HepG2 (cell line): Measurements from ENCODE around the gene IDUA. TPM values are rescaled to one million over a fixed set of nuclear protein-coding genes. Genes with fewer than 3 reads are reported as not detected.
A peak's percentile ranks its signal among the peaks of the same experiment; 100 is the strongest.

ENCODE experiments used
- FOXJ3 ChIP-seq: sonication (generic); formaldehyde crosslinking; IDR thresholded peaks from 2 replicates; pipeline ENCODE4 v1.4.0; 2020; ENCODE audit warnings: missing genetic modification reagents, mild to moderate bottlenecking, borderline replicate concordance
- HOXA9 ChIP-seq: sonication (generic); formaldehyde crosslinking; IDR thresholded peaks from 2 replicates; pipeline ENCODE4 v1.8.1; 2022; ENCODE audit warnings: missing genetic modification reagents, mild to moderate bottlenecking, moderate library complexity, borderline replicate concordance
- MAFK ChIP-seq, 2 experiments: IDR thresholded peaks in 1 of 2; conservative IDR thresholded peaks in 1 of 2; 2 replicates each; pipeline ENCODE4 v1.6.1; 2011; ENCODE audit warnings: improper control_type of control experiment in 2 of 2, low read length in 2 of 2
- NCOA1 ChIP-seq: sonication (generic); formaldehyde crosslinking; IDR thresholded peaks from 2 replicates; pipeline ENCODE4 v1.9.0; 2021; ENCODE audit warnings: missing genetic modification reagents
- NR2F6 ChIP-seq, 2 experiments: IDR thresholded peaks; 2 replicates each; pipeline ENCODE4 v1.6.1; 2016; ENCODE audit warnings: antibody characterized with exemption in 1 of 2, mild to moderate bottlenecking in 1 of 2
- NRL ChIP-seq: sonication (generic); formaldehyde crosslinking; IDR thresholded peaks from 2 replicates; pipeline ENCODE4 v1.5.0; 2020; ENCODE audit warnings: missing genetic modification reagents, mild to moderate bottlenecking, moderate library complexity, borderline replicate concordance
- PITX1 ChIP-seq: sonication (generic); formaldehyde crosslinking; IDR thresholded peaks from 2 replicates; pipeline ENCODE4 v1.5.1; 2020; ENCODE audit warnings: mild to moderate bottlenecking, missing genetic modification reagents
- RAD21 ChIP-seq: fragments of 450-650 bp; formaldehyde crosslinking; IDR thresholded peaks from 2 replicates; pipeline ENCODE4 v1.5.0; 2020; ENCODE audit warnings: mild to moderate bottlenecking
- TAF1 ChIP-seq: sonication (generic); formaldehyde crosslinking; IDR thresholded peaks from 2 replicates; pipeline ENCODE4 v1.4.0; 2020; ENCODE audit warnings: missing genetic modification reagents
- THAP7 ChIP-seq: sonication (generic); formaldehyde crosslinking; IDR thresholded peaks from 2 replicates; pipeline ENCODE4 v1.8.1; 2023; ENCODE audit warnings: mild to moderate bottlenecking, missing genetic modification reagents
- ZBTB43 ChIP-seq: sonication (generic); formaldehyde crosslinking; conservative IDR thresholded peaks from 2 replicates; pipeline ENCODE4 v1.4.0; 2020; ENCODE audit warnings: missing genetic modification reagents
- ZKSCAN1 ChIP-seq: fragments of 150-350 bp; IDR thresholded peaks from 2 replicates; pipeline ENCODE4 v1.6.1; 2014; ENCODE audit warnings: low read length
- ZNF101 ChIP-seq: sonication (generic); formaldehyde crosslinking; IDR thresholded peaks from 2 replicates; pipeline ENCODE4 v1.4.0; 2020; ENCODE audit warnings: mild to moderate bottlenecking, low read depth, missing genetic modification reagents, borderline replicate concordance
- ZNF253 ChIP-seq: sonication (generic); formaldehyde crosslinking; IDR thresholded peaks from 2 replicates; pipeline ENCODE4 v1.8.0; 2022; ENCODE audit warnings: mild to moderate bottlenecking, missing genetic modification reagents, borderline replicate concordance
- ZNF317 ChIP-seq: sonication (generic); formaldehyde crosslinking; IDR thresholded peaks from 2 replicates; pipeline ENCODE4 v1.5.0; 2020; ENCODE audit warnings: mild to moderate bottlenecking, missing genetic modification reagents
- ZNF670 ChIP-seq: sonication (generic); formaldehyde crosslinking; IDR thresholded peaks from 2 replicates; pipeline ENCODE4 v1.8.0; 2022; ENCODE audit warnings: mild to moderate bottlenecking, missing genetic modification reagents, borderline replicate concordance
- ZNF841 ChIP-seq: sonication (generic); formaldehyde crosslinking; IDR thresholded peaks from 2 replicates; pipeline ENCODE4 v1.8.1; 2023; ENCODE audit warnings: missing genetic modification reagents, borderline replicate concordance
- ZSCAN25 ChIP-seq: sonication (generic); formaldehyde crosslinking; IDR thresholded peaks from 2 replicates; pipeline ENCODE4 v1.8.0; 2022; ENCODE audit warnings: mild to moderate bottlenecking, missing genetic modification reagents
- ZSCAN29 ChIP-seq: sonication (generic); formaldehyde crosslinking; conservative IDR thresholded peaks from 2 replicates; pipeline ENCODE4 v1.4.0; 2020; ENCODE audit warnings: mild to moderate bottlenecking, missing genetic modification reagents
- polyA plus RNA-seq, 8 experiments: library from polyadenylated mRNA; depleted of rRNA in 3 of 8; stranded (reverse) in 7 of 8; unstranded in 1 of 8; fragments of >200 nt; fragmentation: Illumina TruSeq in 4 of 8; extraction: Trizol in 4 of 8; gene quantifications; 2 replicates each; pipeline versions ENCODE4 v1.2.1 to v1.2.3, GENCODE V29; 2011 to 2016; ENCODE audit warnings: low read depth in 4 of 8, missing spikeins in 1 of 8, mixed read lengths in 1 of 8; ENCODE audit not compliant: insufficient read depth in 1 of 8
- total RNA-seq, 5 experiments: library from RNA; depleted of rRNA; stranded (reverse); fragments of >200 nt; fragmentation: Illumina TruSeq; extraction: Trizol; gene quantifications; 2 replicates each; pipeline ENCODE4 v1.2.3, GENCODE V29; 2016; ENCODE audit warnings: low read depth in 1 of 5
- TF ChIP-seq, protein P1 (sequence below): sonication (generic); formaldehyde crosslinking; IDR thresholded peaks from 2 replicates; pipeline ENCODE4 v1.5.0; 2020; ENCODE audit warnings: missing genetic modification reagents, mild to moderate bottlenecking, borderline replicate concordance
- TF ChIP-seq, protein P2 (sequence below): sonication (generic); formaldehyde crosslinking; IDR thresholded peaks from 2 replicates; pipeline ENCODE4 v1.4.0; 2020; ENCODE audit warnings: mild to moderate bottlenecking, low read depth, missing genetic modification reagents
- TF ChIP-seq, protein P3 (sequence below): sonication (generic); formaldehyde crosslinking; IDR thresholded peaks from 2 replicates; pipeline ENCODE4 v1.4.0; 2020; ENCODE audit warnings: mild to moderate bottlenecking, low read depth, missing genetic modification reagents
- TF ChIP-seq, protein P4 (sequence below): IDR thresholded peaks from 2 replicates; pipeline ENCODE4 v1.6.1; 2012; ENCODE audit warnings: inconsistent platforms

IDUA gene
- total and polyA plus RNA-seq, 2 of the 13 experiments (the other 11 are each of a cell fraction or from before 2014, with no cell fraction given), result 0.77 to 1.0 TPM

DNA sequence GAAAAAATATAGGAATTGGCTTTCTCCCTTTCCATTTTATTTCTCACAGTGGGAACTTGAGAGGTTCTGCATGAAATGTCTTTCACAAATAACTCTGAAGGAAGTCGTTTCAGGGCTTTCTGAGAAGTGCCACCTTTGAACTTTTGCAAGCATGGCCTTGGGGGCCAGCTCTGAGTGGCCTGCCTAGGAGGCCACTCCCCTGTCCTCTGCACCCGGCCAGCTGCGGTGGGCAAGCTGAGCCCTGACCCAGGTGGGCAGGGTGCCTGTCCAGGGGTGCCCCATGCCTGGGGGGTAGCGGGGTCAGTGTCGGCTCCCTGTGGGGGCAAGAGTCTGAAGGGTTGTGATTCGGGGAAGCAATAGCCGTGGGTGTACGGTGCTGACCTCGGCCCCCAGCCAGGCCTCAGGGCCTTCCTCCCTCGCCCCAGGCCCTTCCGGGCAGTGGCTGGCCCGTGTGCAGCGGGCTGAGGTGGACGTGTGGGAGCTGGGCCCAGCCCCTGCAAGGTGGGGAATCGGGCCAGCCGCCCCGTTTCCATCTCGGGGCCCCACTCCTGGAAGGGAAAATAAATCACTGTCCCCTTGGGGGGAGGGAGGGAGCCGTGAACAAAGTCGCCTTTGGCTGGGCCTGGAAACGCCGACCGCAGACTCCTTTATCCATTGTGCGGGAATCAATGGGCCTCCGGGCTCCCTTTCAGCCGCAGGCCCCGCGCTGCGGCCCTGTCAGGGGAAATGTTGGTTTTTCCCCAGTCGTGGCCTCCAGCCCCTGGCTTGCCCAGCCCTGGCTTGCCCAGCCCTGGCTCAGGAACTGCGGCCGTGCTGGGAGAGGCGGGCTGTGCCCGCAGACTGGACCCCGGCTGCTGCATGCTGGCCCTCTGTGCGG is 27.7 kb downstream of the IDUA start (continued):
- TF ChIP-seq NR2F6 (IDR thresholded peaks at IDR 0.05), result peak; percentile 48
- TF ChIP-seq NR2F6 (CRISPR knock-in tag; IDR thresholded peaks at IDR 0.05), result peak; percentile 27; the same call in 1 of the 2 replicates
- TF ChIP-seq ZNF670, result no peak
- peak; percentile 44; the same call in 1 of the 2 replicates for TF ChIP-seq NCOA1 (CRISPR knock-in tag)
- TF ChIP-seq PITX1 (CRISPR knock-in tag), result no peak
- TF ChIP-seq ZNF101 (CRISPR knock-in tag), result no peak
- no peak for TF ChIP-seq MAFK (conservative IDR thresholded peaks at IDR 0.05 in 1 of 2, IDR thresholded peaks at IDR 0.05 in 1 of 2; ENCODE audit: low read length in 2 of 2)
- TF ChIP-seq ZSCAN29 (CRISPR knock-in tag), result no peak
- no peak for TF ChIP-seq NRL (CRISPR knock-in tag)
- no peak for TF ChIP-seq HOXA9 (CRISPR knock-in tag)
- no peak for TF ChIP-seq ZSCAN25 (CRISPR knock-in tag)
- TF ChIP-seq, protein P1, sequence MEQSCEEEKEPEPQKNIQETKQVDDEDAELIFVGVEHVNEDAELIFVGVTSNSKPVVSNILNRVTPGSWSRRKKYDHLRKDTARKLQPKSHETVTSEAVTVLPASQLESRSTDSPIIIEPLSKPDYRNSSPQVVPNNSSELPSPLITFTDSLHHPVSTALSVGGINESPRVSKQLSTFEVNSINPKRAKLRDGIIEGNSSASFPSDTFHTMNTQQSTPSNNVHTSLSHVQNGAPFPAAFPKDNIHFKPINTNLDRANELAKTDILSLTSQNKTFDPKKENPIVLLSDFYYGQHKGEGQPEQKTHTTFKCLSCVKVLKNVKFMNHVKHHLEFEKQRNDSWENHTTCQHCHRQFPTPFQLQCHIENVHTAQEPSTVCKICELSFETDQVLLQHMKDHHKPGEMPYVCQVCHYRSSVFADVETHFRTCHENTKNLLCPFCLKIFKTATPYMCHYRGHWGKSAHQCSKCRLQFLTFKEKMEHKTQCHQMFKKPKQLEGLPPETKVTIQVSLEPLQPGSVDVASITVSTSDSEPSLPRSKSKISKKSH (CRISPR knock-in tag), result no peak
- TF ChIP-seq, protein P2, sequence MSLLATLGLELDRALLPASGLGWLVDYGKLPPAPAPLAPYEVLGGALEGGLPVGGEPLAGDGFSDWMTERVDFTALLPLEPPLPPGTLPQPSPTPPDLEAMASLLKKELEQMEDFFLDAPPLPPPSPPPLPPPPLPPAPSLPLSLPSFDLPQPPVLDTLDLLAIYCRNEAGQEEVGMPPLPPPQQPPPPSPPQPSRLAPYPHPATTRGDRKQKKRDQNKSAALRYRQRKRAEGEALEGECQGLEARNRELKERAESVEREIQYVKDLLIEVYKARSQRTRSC (CRISPR knock-in tag), result no peak
- no peak for TF ChIP-seq FOXJ3 (CRISPR knock-in tag)
- TF ChIP-seq, protein P3, sequence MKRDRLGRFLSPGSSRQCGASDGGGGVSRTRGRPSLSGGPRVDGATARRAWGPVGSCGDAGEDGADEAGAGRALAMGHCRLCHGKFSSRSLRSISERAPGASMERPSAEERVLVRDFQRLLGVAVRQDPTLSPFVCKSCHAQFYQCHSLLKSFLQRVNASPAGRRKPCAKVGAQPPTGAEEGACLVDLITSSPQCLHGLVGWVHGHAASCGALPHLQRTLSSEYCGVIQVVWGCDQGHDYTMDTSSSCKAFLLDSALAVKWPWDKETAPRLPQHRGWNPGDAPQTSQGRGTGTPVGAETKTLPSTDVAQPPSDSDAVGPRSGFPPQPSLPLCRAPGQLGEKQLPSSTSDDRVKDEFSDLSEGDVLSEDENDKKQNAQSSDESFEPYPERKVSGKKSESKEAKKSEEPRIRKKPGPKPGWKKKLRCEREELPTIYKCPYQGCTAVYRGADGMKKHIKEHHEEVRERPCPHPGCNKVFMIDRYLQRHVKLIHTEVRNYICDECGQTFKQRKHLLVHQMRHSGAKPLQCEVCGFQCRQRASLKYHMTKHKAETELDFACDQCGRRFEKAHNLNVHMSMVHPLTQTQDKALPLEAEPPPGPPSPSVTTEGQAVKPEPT (CRISPR knock-in tag), result peak; percentile 21; the same call in 1 of the 2 replicates
- TF ChIP-seq ZBTB43 (CRISPR knock-in tag), result peak; percentile 58; the same call in 1 of the 2 replicates
- no peak for TF ChIP-seq ZNF253 (CRISPR knock-in tag)
- TF ChIP-seq ZNF841, result no peak
- no peak; the same call in 1 of the 2 replicates for TF ChIP-seq RAD21 (CRISPR knock-in tag)
- 0 out of 2 replicates have a peak, but pooled peaks have one; percentile 48 for TF ChIP-seq THAP7 (CRISPR knock-in tag)
- no peak for TF ChIP-seq TAF1 (CRISPR knock-in tag)
- no peak for TF ChIP-seq ZNF317
- TF ChIP-seq, protein P4, sequence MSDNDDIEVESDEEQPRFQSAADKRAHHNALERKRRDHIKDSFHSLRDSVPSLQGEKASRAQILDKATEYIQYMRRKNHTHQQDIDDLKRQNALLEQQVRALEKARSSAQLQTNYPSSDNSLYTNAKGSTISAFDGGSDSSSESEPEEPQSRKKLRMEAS, result peak; percentile 45
- TF ChIP-seq ZKSCAN1, result no peak
